Left ventricle myocardium superior (tissue), 1 donor: Measurements from ENCODE around the gene FGF2. TPM values are rescaled to one million over a fixed set of nuclear protein-coding genes. Genes with fewer than 3 reads are reported as not detected.

Experiments
- ATAC-seq: fragments of 200-7000 bp; cut with Tn5 transposase; one replicate; pipeline ENCODE4 v1.9.1; 2020; ENCODE audit warnings: mild to moderate bottlenecking, moderate library complexity
- DNase-seq: peaks from one replicate; pipeline ENCODE4 v3.0.0-alpha.2; 2020
- intact Hi-C: fragments of 100-400 bp; cut with micrococcal nuclease; formaldehyde crosslinking; loops from one replicate; pipeline ENCODE4 v1.11.0; 2022
- total RNA-seq: library from RNA; stranded (reverse); fragmentation: NEBNext Ultra II Directional; extraction: Animal tissue kit (Norgen Biotek cat#: 25700); gene quantifications from one replicate; pipeline ENCODE4 v1.2.1, GENCODE V29; 2021
- donor health status: DM: no; HTN: yes; CAD: no; lungs with severe emphysema.

The FGF2 gene
- total RNA-seq, 1 donor from 2014 or later = 5.2 TPM

- DNase-seq (no peak), ATAC-seq (no peak)
- intact Hi-C loops = no loop called here
Observed at GRCh38 chr4:122875949-122876348, 49.3 kb downstream of the FGF2 start.

DNA sequence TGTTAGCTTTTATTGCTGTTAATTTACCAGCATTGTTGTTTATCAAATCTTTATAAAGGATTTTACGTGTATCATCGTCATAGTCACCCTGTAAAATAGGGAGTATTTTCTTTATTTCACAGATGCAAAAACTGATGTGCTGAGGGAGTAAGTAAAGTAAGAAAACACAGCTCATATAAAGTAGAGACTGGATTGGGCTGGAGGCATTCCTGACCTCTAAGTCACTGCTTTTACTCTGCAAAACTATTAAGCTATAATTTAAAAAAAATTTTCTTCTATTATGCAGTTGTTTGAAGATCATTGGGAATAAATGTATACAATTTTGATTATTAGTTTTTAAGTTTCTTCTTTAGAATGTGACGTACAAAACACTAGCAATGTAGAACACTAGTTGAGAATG, 49.8 kb downstream of the FGF2 start:
- no peak for ATAC-seq
- intact Hi-C loops = no loop called here

GRCh38 chr4:122879001-122879400, 52.4 kb downstream of the FGF2 start:
- intact Hi-C loops = no loop called here
- no peak for ATAC-seq
- DNase-seq = no peak

More for the DNA sequence above, 49.8 kb downstream of the FGF2 start:
- DNase-seq = no peak

DNA sequence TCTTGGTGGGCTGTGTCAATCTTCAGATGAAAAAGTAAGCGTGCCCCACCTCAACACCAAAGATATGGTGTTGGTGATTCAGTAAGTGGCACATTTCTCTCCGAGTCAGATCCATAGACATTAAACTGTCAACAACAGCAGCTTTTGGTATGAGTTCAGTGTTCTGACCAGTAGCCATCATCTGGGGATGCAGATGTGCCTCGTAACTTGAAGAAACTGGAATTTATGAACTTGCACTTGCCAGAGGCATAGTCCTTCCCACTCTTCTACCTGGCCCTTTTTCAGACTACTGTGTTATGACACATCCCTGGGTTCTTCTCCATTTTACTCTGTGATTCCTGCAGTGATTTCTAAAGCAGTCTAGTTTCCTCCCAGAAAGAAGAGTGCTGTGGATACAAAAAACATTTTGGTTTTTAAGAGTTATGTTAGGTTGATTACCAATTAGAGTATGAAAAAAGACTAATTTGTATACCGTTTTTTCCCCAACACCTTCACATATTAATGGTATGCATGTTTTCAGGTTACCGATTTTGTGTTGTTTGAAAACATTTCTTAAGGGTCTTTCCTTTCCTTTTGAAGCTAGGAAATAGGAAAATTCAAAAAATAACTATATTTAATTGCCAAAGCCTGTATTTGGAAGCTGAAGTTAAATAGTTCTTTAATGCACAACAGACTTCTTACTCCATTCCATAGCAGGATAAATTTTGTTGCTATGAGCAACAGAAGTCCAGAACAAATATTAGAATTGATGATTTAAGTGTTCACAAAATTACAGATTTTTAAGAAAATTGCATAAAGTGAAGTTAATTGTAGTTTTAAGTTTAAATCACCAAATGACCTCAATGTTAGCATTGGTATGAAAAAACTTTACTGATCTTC, 56.5 kb downstream of the FGF2 start:
- intact Hi-C loops = no loop called here
- no peak for DNase-seq
- no peak for ATAC-seq

GRCh38 chr4:122884499-122884898, 57.9 kb downstream of the FGF2 start:
- DNase-seq (no peak), ATAC-seq (no peak)
- intact Hi-C loops = no loop called here

DNA sequence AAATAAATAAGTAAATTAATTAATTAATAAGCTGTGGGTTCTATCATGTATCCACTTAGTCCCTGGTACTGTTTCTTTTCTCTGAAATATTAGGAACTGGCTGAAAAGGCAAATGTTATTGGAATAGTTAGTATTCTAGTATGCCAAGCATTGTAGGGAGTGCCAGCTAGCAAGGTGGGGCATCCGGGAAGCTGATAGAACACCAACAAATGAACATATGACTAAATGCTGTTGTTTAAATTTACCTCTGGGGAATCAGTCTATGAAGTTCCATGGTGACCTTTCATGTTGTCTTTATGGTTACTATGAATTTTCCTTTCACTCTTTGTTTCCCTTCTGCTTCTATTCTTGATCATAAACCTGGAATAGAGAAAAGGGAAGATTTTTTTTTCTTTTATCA, 63.1 kb downstream of the FGF2 start:
- DNase-seq = no peak
- intact Hi-C loops = no loop called here

DNA sequence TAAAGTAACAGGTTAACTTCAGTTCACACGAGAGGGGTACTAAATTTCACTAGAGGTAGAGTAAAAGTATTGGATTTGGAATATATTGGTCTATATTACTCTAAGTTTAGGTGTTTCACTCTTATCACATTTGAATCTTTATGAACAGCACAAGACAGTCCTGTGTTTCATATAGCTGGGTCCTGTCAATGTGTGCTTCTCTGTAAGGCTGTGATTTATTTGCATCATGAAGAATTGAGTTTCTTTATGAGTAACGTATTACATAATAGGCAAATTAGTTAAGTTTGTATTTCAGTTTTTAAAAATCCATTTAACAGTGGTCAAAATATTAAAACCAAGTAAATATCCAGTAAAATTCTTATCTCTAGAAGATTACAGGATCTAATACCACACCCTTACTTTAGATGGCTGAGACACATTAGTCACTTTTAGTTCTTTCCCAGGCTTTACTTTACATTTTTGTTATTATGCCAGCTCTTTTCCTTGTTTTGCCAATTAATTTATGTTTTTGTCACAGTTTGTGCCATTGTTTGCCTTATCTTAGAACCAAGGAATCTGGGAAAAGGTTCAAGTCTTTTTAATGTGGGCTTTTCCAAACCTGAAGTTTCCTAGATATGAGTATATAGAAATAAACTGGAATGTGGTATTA, 63.6 kb downstream of the FGF2 start:
- intact Hi-C loops = no loop called here
- no peak for ATAC-seq
- no peak for DNase-seq

More for the DNA sequence above, 63.1 kb downstream of the FGF2 start:
- ATAC-seq = no peak

DNA sequence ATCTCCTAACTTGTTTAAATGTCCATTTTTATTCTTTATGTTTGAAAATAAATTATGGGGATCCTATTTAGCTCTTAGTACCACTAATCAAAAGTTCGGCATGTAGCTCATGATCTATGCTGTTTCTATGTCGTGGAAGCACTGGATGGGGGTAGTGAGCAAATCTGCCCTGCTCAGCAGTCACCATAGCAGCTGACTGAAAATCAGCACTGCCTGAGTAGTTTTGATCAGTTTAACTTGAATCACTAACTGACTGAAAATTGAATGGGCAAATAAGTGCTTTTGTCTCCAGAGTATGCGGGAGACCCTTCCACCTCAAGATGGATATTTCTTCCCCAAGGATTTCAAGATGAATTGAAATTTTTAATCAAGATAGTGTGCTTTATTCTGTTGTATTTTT, 68.2 kb downstream of the FGF2 start:
- DNase-seq (no peak), ATAC-seq (no peak)
- intact Hi-C loops = no loop called here

DNA sequence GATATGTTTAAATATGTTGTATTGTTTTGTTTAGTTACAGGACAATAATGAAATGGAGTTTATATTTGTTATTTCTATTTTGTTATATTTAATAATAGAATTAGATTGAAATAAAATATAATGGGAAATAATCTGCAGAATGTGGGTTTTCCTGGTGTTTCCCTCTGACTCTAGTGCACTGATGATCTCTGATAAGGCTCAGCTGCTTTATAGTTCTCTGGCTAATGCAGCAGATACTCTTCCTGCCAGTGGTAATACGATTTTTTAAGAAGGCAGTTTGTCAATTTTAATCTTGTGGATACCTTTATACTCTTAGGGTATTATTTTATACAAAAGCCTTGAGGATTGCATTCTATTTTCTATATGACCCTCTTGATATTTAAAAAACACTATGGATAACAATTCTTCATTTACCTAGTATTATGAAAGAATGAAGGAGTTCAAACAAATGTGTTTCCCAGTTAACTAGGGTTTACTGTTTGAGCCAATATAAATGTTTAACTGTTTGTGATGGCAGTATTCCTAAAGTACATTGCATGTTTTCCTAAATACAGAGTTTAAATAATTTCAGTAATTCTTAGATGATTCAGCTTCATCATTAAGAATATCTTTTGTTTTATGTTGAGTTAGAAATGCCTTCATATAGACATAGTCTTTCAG, 68.8 kb downstream of the FGF2 start:
- DNase-seq (no peak), ATAC-seq (no peak)
- intact Hi-C loops = no loop called here

- DNase-seq (no peak), ATAC-seq (no peak)
- intact Hi-C loops = no loop called here
Observed at GRCh38 chr4:122896270-122896669, 69.6 kb downstream of the FGF2 start.

DNA sequence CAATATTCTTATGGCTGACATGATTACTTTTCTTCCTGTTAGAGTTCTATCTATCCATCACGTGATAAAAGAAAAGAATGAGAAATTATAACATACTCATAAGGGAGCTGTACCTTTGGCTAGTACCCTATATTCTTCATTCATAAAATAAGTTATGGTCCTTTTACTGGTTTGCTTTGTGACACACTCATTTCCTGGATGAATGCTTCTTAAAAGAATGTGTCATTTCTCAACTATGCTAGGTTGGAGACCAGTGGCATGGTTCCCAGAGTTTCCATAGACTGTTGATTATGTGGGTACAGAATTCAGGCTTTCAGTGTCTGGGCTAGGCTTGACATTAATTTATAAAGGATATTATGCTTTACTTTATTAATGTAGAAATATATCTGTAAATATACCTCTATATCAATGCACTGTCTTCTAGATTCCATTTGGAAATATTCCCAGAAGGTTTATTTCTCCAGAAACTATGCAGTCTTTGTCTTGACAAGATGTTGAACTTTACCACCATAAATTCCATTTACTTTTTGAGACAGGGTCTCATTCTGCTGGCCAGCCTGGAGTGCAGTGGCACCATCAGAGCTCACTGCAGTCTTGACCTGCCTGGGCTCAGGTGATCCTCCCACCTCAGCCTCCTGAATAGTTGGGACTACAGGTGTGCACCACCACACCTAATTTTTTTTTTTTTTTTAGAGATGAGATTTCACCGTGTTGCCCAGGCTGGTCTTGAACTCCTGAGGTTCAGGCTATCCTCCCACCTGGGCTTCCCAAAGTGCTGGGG, 71.9 kb downstream of the FGF2 start:
- intact Hi-C loops = no loop called here
- ATAC-seq (no peak), DNase-seq (no peak)

- intact Hi-C loops = no loop called here
- ATAC-seq (no peak), DNase-seq (no peak)
Observed at GRCh38 chr4:122899682-122900081, 73.1 kb downstream of the FGF2 start.

- DNase-seq (no peak), ATAC-seq (no peak)
- intact Hi-C loops = no loop called here
Observed at GRCh38 chr4:122900314-122900713, 73.7 kb downstream of the FGF2 start.

DNA sequence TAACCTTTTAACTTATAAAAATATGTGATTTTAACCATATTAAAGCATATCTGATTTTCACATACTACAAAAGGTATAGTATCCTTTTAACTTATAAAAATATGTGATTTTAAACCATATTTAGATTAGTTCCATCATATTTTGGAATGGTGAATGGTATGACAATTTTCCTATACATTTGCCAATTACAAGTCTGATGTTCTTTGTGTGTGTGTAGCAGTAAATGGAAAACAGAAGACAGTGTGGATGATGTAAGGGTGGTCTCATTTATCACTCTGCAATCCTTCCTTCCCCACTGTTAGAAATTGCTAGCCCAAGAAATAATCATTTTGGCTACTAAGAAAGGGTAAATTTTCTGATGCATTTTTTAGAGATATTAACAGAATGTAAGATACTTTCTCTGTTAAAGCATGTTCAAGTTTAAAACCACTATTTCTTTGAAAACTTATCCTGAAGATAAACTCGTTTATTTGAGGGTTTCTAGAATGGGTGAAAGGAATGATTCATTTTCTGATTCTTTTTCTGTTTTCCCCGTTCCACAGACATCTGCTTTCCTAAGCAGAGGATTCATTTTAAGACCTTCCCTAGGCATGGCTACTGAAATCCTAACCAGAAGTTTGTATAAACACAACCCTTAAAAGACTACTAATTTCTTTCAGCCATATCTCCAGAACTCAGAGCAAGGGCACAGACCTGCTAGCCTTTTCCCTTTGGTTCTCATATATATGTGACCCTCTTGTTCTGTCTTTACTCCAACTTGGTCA, 74.8 kb downstream of the FGF2 start:
- intact Hi-C loops = no loop called here
- DNase-seq (no peak), ATAC-seq (no peak)

- ATAC-seq (no peak), DNase-seq (no peak)
- intact Hi-C loops = no loop called here
Observed at GRCh38 chr4:122903766-122904288, 77.2 kb downstream of the FGF2 start.

GRCh38 chr4:122906859-122907305, 80.3 kb downstream of the FGF2 start:
- intact Hi-C loops = no loop called here
- DNase-seq (no peak), ATAC-seq (no peak)

DNA sequence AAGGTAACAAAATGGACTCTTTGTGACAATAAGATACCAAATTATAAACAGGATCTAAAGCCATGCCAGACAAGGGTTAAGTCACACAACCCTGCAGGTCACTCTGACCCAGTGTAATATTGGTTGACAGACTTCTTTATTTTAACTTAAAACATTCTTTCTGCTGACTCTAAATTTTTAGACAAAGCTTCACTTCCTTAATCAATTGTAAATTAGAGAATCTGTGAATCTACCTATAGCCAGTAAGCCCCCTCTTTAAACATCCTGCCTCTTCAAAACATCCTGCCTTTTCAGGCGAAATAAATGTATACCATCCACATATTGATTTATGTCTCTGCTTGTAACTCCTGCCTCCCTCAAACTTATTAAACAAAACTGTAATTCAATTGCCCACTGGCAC, 81.6 kb downstream of the FGF2 start:
- intact Hi-C loops = no loop called here

DNA sequence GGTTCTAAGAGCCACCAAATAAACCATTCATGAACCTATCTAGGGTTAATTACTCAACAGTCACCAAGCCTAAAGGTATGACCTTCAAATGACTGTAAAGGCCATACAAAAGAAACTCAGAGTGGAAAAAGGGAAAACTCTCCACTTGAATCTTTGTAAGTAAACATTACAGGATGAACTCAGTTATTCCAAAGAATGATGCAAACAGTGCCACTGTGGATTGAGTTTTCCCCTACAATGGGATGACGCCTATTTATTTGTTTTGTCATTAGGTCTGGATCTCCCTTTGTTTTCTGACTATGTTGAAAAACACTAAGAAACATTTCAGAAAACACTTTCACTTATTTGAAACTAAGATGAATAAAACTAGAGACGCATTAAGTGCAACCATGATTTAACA, 83.1 kb downstream of the FGF2 start:
- ATAC-seq (no peak), DNase-seq (no peak)
- intact Hi-C loops = loop anchor here (5.0 kb wide), 1 partner anchor 152 kb away; no protein-coding TSS in a partner anchor

More for the DNA sequence above, 81.6 kb downstream of the FGF2 start:
- ATAC-seq (no peak), DNase-seq (no peak)
